HG03439 (cell line): ENCODE results near the gene NEB.
"Not testable (repeated sequence)": the region's sequence is repeated elsewhere in the genome, so short reads cannot be mapped to it uniquely, and the experiment has no call there.

Experiments
- ATAC-seq: cut with Tn5 transposase; IDR thresholded peaks from one replicate; pipeline ENCODE4 v1.9.1; 2021; ENCODE audit warnings: mild to moderate bottlenecking, moderate library complexity; ENCODE audit not compliant: unreplicated experiment

NEB gene

GRCh38 chr2:151569167-151569566 is 165.1 kb downstream of the NEB start:
- no peak for ATAC-seq

DNA sequence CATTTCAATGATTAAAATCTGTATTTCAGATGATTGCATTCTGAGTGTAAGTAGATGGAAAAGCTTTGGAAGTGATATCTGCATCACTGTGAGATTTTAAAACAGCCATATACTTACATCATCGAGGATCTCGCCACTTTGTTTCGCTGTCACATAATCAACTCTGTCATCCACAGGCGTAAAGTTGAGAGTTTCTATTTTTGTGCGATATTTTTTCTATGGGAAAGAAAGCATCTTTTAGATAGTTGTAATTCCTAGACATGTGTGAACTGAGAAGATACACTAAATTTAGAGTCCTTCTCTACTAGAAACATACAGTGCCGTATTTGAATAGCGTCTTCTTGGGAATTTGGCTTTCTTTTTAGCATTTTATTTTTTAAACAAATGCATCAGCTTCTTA is 165.8 kb downstream of the NEB start:
- ATAC-seq, result no peak

GRCh38 chr2:151567006-151567405 is 167.3 kb downstream of the NEB start:
- ATAC-seq, result no peak

DNA sequence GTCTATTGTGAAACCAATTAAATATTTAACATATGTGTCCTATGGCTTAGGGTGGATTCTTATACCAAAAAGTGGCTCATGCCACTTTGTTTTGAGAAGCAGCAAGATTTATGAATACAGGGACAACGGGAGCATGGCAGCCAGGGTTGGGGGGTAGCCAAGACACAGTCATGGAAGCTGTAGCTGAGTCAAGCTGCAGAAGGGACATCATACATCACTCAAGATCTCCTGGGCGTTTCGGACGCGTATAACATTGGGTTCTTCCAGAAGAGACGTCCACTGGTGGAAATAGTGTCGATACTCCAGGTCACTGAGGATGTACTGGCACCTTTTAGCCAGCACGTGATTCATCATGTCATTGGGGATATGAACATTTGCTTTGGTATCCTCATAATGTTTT is 171.9 kb downstream of the NEB start:
- ATAC-seq, result no peak

DNA sequence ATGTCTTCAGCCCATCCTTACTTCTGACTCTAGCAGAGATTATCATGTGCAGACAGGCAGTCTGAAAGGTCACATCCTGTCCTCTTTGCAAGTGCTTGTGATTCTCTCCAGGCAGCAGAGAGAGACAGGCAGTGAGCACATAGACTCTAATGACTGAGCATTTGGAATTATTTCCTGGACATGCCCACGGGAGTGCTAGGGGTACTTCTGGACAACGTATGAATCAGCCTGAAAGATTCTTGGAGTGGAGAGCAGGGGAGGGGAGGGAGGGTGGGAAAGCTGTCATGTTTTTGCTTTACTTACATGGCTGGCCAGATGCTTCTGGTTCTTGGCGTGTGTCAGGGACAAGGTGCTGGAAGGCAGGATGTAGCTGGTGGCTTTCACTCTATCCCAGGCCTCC is 174.0 kb downstream of the NEB start:
- no peak for ATAC-seq

GRCh38 chr2:151559431-151559830 is 174.8 kb downstream of the NEB start:
- not testable (repeated sequence) for ATAC-seq

DNA sequence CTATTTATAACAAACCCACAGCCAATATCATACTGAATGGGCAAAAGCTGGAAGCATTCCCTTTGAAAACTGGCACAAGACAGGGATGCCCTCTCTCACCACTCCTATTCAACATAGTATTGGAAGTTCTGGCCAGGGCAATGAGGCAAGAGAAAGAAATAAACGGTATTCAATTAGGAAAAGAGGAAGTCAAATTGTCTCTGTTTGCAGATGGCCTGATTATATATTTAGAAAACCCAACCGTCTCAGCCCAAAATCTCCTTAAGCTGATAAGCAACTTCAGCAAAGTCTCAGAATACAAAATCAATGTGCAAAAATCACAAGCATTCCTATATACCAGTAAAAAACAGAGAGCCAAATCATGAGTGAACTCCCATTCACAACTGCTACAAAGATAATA is 176.4 kb downstream of the NEB start:
- ATAC-seq, result not testable (repeated sequence)

DNA sequence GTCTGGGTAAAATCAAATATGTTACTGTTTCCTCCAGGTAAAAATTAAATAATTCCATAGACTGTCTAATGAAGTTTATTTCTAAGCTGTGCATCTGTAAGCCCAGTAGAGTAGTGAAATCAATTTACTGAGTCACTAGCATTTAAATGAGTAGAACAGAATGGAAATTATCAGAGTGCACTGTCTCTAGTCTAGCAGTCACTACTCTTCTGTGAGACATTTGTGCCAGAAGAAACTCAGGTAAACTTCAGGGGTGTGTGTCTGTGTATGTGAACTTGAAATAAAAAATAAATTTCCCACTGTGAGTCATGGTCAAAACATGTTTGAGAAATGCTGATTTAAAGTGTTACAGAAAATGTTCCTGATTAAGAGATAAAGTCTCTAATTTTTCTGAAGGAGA is 178.2 kb downstream of the NEB start:
- no peak for ATAC-seq

DNA sequence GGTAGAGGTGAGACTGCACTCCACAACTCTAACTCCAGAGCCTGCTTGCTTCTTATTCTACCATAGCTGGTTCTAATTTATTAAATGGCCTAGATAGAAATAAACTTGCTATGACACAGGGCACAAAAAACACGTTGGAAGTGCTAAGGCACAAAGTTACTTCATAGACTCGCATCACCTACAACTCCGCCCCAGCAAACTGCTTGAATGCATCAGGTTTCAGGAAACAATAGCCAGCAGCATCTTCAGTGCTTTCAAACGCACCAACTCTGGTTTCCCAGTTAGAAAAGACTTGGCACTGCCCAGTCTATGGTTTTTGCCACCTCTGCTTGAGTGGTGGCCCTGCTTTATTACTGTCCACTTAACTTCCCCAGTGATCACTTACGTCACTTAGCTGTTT is 182.0 kb downstream of the NEB start:
- ATAC-seq, result no peak

DNA sequence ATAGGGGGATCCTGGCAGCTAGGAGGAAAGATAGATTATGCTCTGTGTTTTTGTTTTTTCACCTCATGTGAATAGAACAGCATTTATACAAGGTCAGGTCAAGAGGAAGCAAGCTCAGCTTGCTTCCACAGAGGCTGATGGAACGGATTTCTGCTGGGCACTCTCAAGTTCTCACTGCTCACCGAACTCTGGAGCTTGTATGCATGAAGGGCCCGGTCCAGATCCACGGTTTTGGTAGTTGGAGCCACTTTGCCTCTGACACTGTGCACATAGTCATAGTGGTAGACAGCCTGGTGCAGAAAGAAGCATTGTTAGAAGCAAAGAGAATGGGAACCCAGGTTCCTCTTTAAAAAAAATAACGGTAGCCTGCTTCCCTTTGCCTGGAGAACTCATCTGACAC is 182.7 kb downstream of the NEB start:
- ATAC-seq, result no peak

- ATAC-seq, result no peak
Measured at GRCh38 chr2:151549191-151549590, 185.1 kb downstream of the NEB start.

GRCh38 chr2:151544449-151544848 is 189.8 kb downstream of the NEB start:
- ATAC-seq, result no peak

GRCh38 chr2:151543876-151544275 is 190.4 kb downstream of the NEB start:
- ATAC-seq, result no peak

GRCh38 chr2:151534001-151534400 is 200.3 kb downstream of the NEB start:
- no peak for ATAC-seq

DNA sequence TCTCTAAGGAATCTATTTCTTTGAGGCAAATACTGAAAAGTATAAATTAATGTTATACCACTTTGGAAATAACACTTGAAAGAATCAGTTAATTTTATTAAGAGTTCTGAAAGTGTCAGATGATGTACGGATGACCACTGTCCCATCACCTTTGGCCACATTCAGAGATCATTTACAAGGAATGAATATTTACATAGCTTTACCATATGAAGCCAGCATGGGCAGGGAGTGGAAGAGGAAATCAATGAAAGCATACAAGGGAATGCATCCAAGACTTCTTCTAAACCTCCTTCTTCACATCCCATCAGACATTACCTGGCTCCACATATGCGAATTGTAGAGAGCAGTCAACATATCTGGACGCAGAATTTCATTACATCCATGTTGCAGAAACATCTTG is 201.1 kb downstream of the NEB start:
- no peak for ATAC-seq

DNA sequence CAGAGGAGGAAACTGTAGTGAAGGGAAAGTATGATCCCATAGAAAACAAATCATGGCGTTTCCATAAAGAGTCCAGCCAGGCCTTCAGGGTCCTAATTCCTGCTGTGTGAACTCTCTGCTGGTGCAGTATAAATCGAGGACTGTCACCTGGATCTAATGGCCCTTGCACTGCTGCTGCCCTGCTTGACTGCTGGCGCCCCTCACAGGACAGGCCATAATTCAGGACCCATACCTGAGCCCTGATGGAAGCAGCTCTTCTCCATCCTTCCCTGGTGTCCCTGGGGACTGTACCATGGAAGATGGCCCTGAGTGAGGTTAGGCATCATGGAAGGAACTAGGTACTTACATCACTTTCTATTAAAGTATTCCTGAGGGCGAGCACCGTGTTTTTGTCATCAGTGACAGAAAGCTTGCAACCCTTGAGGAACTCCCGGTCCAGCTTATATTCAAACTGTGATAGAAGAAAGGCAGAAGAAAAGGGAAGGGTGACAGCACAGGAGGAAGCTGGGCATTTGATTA is 207.6 kb downstream of the NEB start:
- no peak for ATAC-seq

DNA sequence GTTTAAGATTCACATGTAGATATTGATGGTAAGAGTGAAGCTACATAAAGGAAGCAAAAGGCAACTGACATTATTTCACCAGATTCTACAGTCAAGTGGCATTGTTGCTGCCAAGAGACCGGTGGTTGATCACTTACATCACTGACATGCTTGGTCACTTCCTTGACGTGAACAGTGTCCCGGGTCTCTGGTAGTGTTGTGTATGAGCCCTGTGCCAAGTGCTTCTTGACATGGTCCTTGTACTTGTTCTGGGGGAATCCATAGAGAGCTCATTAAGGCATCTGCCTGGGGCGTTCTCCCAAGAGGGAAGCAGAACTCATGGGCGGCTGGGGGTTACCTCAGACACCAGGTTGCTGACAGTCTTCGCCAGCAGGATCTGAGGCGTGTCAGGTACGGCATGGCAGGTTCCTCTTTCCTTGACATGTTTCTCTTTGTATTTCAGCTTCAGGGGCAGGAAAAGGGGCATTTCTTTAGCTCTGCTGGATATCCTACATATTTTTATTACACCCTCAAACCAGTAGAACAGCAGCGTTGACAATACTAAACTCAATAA is 208.4 kb downstream of the NEB start:
- no peak for ATAC-seq

GRCh38 chr2:151523850-151524249 is 210.4 kb downstream of the NEB start:
- ATAC-seq, result no peak

GRCh38 chr2:151522556-151522955 is 211.7 kb downstream of the NEB start:
- no peak for ATAC-seq

DNA sequence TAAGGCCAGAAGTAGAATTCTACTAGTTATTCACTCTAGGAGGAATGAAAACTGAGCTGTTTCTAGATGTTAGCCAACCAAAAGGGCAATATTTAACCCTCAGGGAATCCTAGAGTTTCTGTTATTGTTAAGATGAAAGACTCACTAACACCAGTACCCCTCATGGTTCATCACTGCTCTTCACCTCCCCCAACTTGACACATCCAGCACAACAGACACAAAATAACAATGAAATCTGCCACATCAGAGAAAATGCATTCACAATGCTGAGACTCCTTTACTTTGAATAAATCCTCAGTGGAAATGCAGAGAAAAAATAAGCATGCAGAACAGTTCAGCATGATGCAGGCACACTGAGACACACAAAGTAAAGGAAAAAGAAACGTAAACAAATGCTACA is 213.3 kb downstream of the NEB start:
- ATAC-seq, result no peak

DNA sequence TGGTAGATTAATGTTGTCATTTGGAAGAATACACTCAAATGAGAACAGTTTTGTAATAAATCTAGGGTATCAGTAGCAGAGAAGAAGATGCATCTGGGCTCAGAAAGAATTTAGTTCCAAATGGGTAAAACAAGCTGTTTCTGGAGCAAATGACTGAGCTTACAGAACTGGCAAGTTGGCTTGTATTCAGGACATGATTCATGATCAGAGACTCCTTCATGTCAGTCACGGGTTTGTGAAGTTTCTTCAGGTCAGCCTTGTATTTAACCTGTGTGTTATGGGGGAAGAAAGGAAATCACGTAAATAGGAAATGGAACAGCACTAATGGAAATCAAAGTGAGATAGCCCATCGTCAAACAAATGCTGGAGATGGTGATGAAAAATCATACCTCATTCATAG is 215.5 kb downstream of the NEB start:
- ATAC-seq, result no peak

DNA sequence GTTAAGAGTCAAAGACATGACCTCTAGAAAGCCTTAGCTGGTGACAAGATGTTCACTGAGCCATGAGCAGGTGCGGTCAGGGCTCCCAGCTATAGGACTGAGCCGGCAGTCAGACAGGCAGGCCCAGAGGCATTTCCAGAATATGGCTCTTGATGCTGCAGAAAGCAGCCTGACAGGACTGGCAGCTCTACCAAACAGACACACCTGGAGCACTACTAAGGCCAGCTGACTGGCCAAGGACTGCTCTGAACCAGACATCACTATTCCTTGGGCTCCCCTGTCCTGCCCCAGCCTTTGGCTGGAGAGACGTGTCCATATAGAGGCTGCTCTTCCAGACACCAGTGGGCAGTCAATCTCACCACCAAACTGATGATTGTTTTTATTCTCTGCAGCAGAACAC is 225.8 kb downstream of the NEB start:
- no peak for ATAC-seq

GRCh38 chr2:151506170-151506569 is 228.1 kb downstream of the NEB start:
- ATAC-seq, result no peak
